CD4-positive, alpha-beta T cell treated with Interleukin-15 for 1 hour (primary cell): ENCODE measurements around the gene FNDC10.
"Not testable (repeated sequence)": the region's sequence is repeated elsewhere in the genome, so short reads cannot be mapped to it uniquely, and the experiment has no call there.

ENCODE experiments used
- DNase-seq: peaks from one replicate; pipeline ENCODE4 v3.0.0-alpha.2; 2020

Gene FNDC10

GRCh38 chr1:1562556-1563195 lies 37.3 kb downstream of the FNDC10 start:
- DNase-seq, result no peak

GRCh38 chr1:1561801-1562470 lies 38.0 kb downstream of the FNDC10 start:
- no peak for DNase-seq

- DNase-seq, result no peak
Observed at GRCh38 chr1:1560178-1560577, 39.8 kb downstream of the FNDC10 start.

- no peak for DNase-seq
Observed at GRCh38 chr1:1559066-1559465, 40.9 kb downstream of the FNDC10 start.

GRCh38 chr1:1558591-1558990 lies 41.3 kb downstream of the FNDC10 start:
- DNase-seq, result no peak

DNA sequence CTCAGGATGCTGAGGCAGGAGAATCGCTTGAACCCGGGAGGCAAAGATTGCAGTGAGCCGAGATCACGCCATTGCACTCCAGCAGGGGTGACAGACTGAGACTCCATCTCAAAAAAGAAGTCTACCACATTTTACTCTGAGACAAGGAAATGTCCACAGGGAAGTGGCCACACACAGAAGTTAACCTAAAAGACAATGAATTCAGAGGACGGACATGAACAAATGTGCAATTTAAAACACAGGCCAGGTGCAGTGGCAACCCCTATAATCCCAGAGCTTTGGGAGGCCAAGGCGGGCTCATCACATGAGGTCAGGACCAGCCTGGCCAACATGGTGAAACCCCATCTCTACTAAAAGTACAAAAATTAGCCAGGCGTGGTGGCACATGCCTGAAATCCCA lies 42.2 kb downstream of the FNDC10 start:
- DNase-seq, result not testable (repeated sequence)

- DNase-seq, result not testable (repeated sequence)
Observed at GRCh38 chr1:1556961-1557360, 43.0 kb downstream of the FNDC10 start.

- no peak for DNase-seq
Observed at GRCh38 chr1:1556505-1556904, 43.4 kb downstream of the FNDC10 start.

DNA sequence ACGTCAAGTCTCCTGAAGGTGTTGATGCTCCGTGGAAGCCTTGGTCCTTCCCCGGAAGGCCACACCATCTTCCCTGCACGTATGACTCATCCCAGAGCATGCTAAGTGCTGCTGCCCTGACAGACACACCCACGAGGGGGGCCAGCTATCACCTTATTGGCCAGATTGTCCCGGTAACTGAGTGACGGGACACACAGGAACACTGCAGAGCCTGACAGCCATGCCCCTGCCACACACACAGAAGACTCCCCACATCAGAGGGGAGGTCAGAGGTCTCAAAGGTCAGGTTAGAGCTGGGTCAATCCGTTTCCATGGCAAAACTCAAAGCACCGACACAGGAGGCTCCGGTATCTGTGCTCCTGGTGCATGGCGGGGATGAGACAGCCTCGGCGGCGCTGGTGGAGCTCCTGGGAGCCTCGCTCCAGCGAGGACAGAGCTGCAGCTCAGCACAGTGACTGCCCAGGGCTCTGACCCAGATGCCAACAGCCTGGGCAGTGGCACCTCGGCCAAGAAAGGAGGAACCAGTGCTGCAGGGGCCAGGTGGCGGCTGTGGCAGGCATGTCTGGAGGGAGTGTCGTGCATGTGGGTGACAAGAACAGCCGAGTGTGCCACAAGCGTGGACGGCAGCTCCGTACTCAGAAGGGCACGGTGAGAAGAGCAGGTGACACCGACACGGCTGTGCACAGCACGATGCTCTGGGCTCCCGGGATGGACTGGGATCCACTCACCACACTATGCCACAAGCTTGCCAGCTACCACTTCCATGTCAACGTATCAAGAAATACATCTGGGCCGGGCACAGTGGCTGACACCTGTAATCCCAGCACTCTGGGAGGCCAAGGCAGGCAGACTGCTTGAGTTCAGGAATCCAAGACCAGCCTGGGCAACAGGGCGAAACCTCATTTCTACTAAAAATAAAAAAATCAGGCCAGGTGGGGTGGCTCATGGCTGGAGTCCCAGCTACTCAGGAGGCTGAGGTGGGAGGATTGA lies 44.7 kb downstream of the FNDC10 start:
- DNase-seq, result no peak

- no peak for DNase-seq
Observed at GRCh38 chr1:1554550-1554925, 45.4 kb downstream of the FNDC10 start.

DNA sequence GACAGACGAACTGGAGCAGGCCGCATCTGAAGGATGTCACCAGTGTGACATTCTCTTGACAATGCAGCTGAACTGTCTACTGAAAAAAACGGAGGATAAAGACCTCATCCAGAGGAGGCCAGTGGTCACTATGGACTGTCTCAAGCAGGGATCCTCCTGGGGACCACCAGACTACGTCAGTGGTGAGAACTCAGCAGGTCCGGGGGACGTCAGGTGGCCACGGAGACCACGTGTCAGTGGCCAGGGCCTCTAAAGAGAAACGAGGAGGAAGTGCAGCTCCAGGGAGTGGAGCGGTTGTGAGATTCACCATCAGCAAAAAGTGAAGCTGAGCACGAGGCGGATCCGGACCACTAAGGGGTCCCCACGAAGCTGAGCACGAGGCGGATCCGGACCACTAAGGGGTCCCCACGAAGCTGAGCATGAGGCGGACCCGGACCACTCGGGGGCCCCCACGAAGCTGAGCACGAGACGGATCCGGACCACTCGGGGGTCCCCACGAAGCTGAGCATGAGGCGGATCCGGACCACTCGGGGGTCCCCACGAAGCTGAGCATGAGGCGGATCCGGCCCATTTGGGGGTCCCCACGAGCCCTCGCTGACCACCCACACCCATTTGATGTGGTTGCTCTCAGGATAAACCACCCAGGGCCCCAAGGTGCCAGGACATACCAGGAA lies 46.0 kb downstream of the FNDC10 start:
- DNase-seq, result no peak

- DNase-seq, result no peak
Observed at GRCh38 chr1:1552263-1552639, 47.7 kb downstream of the FNDC10 start.

- no peak for DNase-seq
Observed at GRCh38 chr1:1551524-1552262, 48.2 kb downstream of the FNDC10 start.

- DNase-seq, result no peak
Observed at GRCh38 chr1:1550591-1551432, 49.1 kb downstream of the FNDC10 start.

GRCh38 chr1:1550087-1550486 lies 49.8 kb downstream of the FNDC10 start:
- DNase-seq, result no peak

- no peak for DNase-seq
Observed at GRCh38 chr1:1548591-1548990, 51.3 kb downstream of the FNDC10 start.
